ENCODE data around the gene TEKT3. TPM values are rescaled to one million over a fixed set of nuclear protein-coding genes. Genes with fewer than 3 reads are reported as not detected.

TEKT3 gene
- total and polyA plus RNA-seq, 9 of the 15 experiments (the other 6 are each of a cell fraction or from before 2014, with no cell fraction given) = not detected

DNA sequence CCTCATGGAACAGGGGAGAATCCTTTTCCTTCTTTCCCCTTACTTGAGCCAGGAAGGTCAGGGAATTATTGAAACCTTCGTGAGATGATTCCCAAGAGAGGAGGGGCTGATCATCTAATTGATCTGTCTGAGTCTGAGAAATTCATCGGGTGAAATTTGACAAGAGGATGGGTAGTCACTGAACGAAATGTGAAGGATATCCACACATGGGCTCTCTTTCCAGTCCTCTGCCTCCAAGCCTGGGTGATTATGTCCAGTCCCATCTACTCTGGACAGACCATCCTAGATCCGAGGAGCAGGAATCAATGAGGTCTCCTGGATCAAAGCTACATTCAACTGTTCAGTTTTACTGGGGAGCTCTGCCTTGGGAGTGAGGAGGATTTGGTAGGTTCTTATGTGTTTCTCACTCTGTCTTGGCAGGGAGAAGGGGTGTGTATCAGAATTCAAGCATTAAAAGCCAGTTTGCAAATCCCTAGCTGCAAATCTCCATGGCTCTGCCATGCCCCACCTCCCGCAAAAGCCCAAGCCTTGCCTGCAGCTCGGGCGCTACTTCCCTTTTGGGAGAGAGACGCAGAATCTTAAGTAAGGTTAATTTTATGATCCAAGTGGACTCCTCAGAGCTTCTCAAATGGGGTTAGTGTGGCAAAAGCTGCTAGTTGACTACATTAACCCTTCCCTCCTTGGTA is 47.1 kb upstream of the TEKT3 start:
- Histone ChIP-seq H3K4me2 (ENCODE audit: insufficient read depth, low read length) (no peak overlapping the region), H3K36me3 (ENCODE audit: control insufficient read depth, insufficient read depth, low read length) (no peaks in the 10 kb centered on the region), H3K27me3 (ENCODE audit: control insufficient read depth in 2 of 2, insufficient read depth in 2 of 2, low read length in 2 of 2) (peaks cover 0 to 29% of the 10 kb centered on the region in 2 experiments; a peak in 3 of 5 replicates), H3K9me1 (ENCODE audit: control insufficient read depth, insufficient read depth, low read length) (no peaks in the 10 kb centered on the region), H3K4me3 (no peak overlapping the region), H3K9me3 (replicated peaks; ENCODE audit: control insufficient read depth, insufficient read depth, low read depth, low read length) (no peaks in the 10 kb centered on the region), H2AFZ (ENCODE audit: low read depth, low read length) (no peak overlapping the region), H3K4me1 (replicated peaks in 1 of 2; ENCODE audit: control insufficient read depth in 2 of 2, insufficient read depth in 2 of 2, low read length in 2 of 2) (no peaks in the 10 kb centered on the region), H3K79me2 (ENCODE audit: control insufficient read depth, insufficient read depth, low read length) (no peaks in the 10 kb centered on the region), H4K20me1 (replicated peaks; ENCODE audit: control insufficient read depth, insufficient read depth, low read length) (no peaks in the 10 kb centered on the region), H3K9ac (ENCODE audit: insufficient read depth in 1 of 2, low read depth in 2 of 2, low read length in 2 of 2) (no peak overlapping the region), H3K27ac (ENCODE audit: extremely low read depth, low read depth, low read length) (no peak overlapping the region)
- POLR2A ChIA-PET = no interaction called here
- BruUV-seq (replicated peaks) = no TSS peak
- no peak for FAIRE-seq
- CTCF ChIA-PET (ENCODE audit: low intra/inter-chr PET ratio) = no interaction called here
- WGBS (ENCODE audit: insufficient coverage, low coverage, missing lambda C conversion rate) = 3% methylated on average over 8 of the region's 8 CpGs
- DNase-seq (ENCODE audit: extremely low read depth in 1 of 4, low spot score in 3 of 4) = no peak
- in situ Hi-C loops (cut with MboI) (no loop called here), intact Hi-C loops (cut with micrococcal nuclease) (no loop called here)
- ATAC-seq = no peak
- TF ChIP-seq BCOR (IDR thresholded peaks at IDR 0.05) (no peak), NFYB (IDR thresholded peaks at IDR 0.05; ENCODE audit: extremely low read depth, insufficient read length) (no peak), CBX2 (IDR thresholded peaks at IDR 0.05; ENCODE audit: insufficient read depth, low read length, poor library complexity, severe bottlenecking) (no peak), ZNF740 (CRISPR knock-in tag; IDR thresholded peaks at IDR 0.05) (no peak), ZNF740 (tag; IDR thresholded peaks at IDR 0.05) (no peak), ILF3 (IDR thresholded peaks at IDR 0.05; ENCODE audit: borderline replicate concordance) (no peak), ZNF143 (CRISPR knock-in tag; IDR thresholded peaks at IDR 0.05) (no peak), E2F6 (IDR thresholded peaks at IDR 0.05; ENCODE audit: borderline replicate concordance in 1 of 2, extremely low read depth in 1 of 2, insufficient read depth in 1 of 2, insufficient read length in 1 of 2, low read depth in 1 of 2, low read length in 1 of 2, poor library complexity in 1 of 2, severe bottlenecking in 1 of 2) (no peak), CBX5 (IDR thresholded peaks at IDR 0.05; ENCODE audit: borderline replicate concordance, low read depth) (no peak), ZNF311 (CRISPR knock-in tag; IDR thresholded peaks at IDR 0.05) (no peak), SAFB (IDR thresholded peaks at IDR 0.05; ENCODE audit: borderline replicate concordance, low read depth, low read length) (no peak), PHB (CRISPR knock-in tag; IDR thresholded peaks at IDR 0.05) (no peak), POLR2H (tag; IDR thresholded peaks at IDR 0.05; ENCODE audit: low read depth) (no peak), NCOR1 (IDR thresholded peaks at IDR 0.05) (no peak)

Data from K562 (cell line).